HG03520 (cell line): ENCODE results near the gene CDKL2.

Experiments used
- ATAC-seq: cut with Tn5 transposase; IDR thresholded peaks from one replicate; pipeline ENCODE4 v1.9.1; 2021; ENCODE audit warnings: mild to moderate bottlenecking, moderate library complexity; ENCODE audit not compliant: unreplicated experiment

Gene CDKL2

GRCh38 chr4:75643651-75644050, 13.3 kb upstream of the CDKL2 start:
- ATAC-seq = no peak

GRCh38 chr4:75639124-75639695, 8.9 kb upstream of the CDKL2 start:
- ATAC-seq = no peak

GRCh38 chr4:75637827-75638226, 7.5 kb upstream of the CDKL2 start:
- ATAC-seq = no peak

GRCh38 chr4:75637176-75637575, 6.8 kb upstream of the CDKL2 start:
- no peak for ATAC-seq

- ATAC-seq = no peak
Measured at GRCh38 chr4:75634951-75635350, 4.6 kb upstream of the CDKL2 start.

- ATAC-seq = no peak
Measured at GRCh38 chr4:75634281-75634680, 4.0 kb upstream of the CDKL2 start.

GRCh38 chr4:75633846-75634245, 3.5 kb upstream of the CDKL2 start:
- no peak for ATAC-seq

GRCh38 chr4:75630937-75631329, 605 bp upstream of the CDKL2 start:
- ATAC-seq = no peak

- no peak for ATAC-seq
Measured at GRCh38 chr4:75629239-75629638, 1.1 kb downstream of the CDKL2 start.

GRCh38 chr4:75623026-75623425, 7.3 kb downstream of the CDKL2 start:
- no peak for ATAC-seq

GRCh38 chr4:75621715-75622114, 8.6 kb downstream of the CDKL2 start:
- no peak for ATAC-seq

- ATAC-seq = no peak
Measured at GRCh38 chr4:75612306-75612705, 18.0 kb downstream of the CDKL2 start.

- ATAC-seq = no peak
Measured at GRCh38 chr4:75605928-75606327, 24.4 kb downstream of the CDKL2 start.

GRCh38 chr4:75599647-75600046, 30.7 kb downstream of the CDKL2 start:
- no peak for ATAC-seq

- no peak for ATAC-seq
Measured at GRCh38 chr4:75598390-75598789, 31.9 kb downstream of the CDKL2 start.

GRCh38 chr4:75596061-75596460, 34.3 kb downstream of the CDKL2 start:
- ATAC-seq = no peak

GRCh38 chr4:75593393-75593792, 36.9 kb downstream of the CDKL2 start:
- no peak for ATAC-seq

GRCh38 chr4:75584067-75584466, 46.3 kb downstream of the CDKL2 start:
- ATAC-seq = no peak

GRCh38 chr4:75567725-75568124, 62.6 kb downstream of the CDKL2 start:
- ATAC-seq = no peak

- ATAC-seq = no peak
Measured at GRCh38 chr4:75566911-75567310, 63.4 kb downstream of the CDKL2 start.

GRCh38 chr4:75565481-75565880, 64.8 kb downstream of the CDKL2 start:
- no peak for ATAC-seq

- no peak for ATAC-seq
Measured at GRCh38 chr4:75564023-75564422, 66.3 kb downstream of the CDKL2 start.

- no peak for ATAC-seq
Measured at GRCh38 chr4:75561789-75562188, 68.5 kb downstream of the CDKL2 start.

- ATAC-seq = no peak
Measured at GRCh38 chr4:75557696-75558095, 72.6 kb downstream of the CDKL2 start.
